Activated CD4-positive, alpha-beta T cell treated with anti-CD3 and anti-CD28 coated beads, Interleukin-2, amount 10 ng/mL, durations not matched to agents 24 days and 14 days (primary cell): ENCODE measurements around the gene ASAP2. TPM values are rescaled to one million over a fixed set of nuclear protein-coding genes. Genes with fewer than 3 reads are reported as not detected.

Source experiments
- DNase-seq: peaks from one replicate; pipeline ENCODE4 v3.0.0; 2022
- H3K27ac Mint-ChIP-seq: one replicate; pipeline ENCODE4 v1.8.0; 2022; ENCODE audit warnings: mild to moderate bottlenecking, mixed read lengths
- H3K27me3 Mint-ChIP-seq: one replicate; pipeline ENCODE4 v1.8.0; 2022; ENCODE audit warnings: mixed read lengths
- H3K36me3 Mint-ChIP-seq: one replicate; pipeline ENCODE4 v1.8.0; 2022; ENCODE audit warnings: low read depth, mild to moderate bottlenecking, mixed read lengths
- H3K4me1 Mint-ChIP-seq: one replicate; pipeline ENCODE4 v1.8.0; 2021; ENCODE audit warnings: mixed read lengths
- H3K4me3 Mint-ChIP-seq: one replicate; pipeline ENCODE4 v1.8.0; 2022; ENCODE audit warnings: mild to moderate bottlenecking, moderate library complexity, mixed read lengths
- H3K9me3 Mint-ChIP-seq: one replicate; pipeline ENCODE4 v1.8.0; 2021; ENCODE audit warnings: mixed read lengths
- intact Hi-C: fragments of 100-400 bp; cut with micrococcal nuclease; formaldehyde crosslinking; loops from one replicate; pipeline ENCODE4 v1.15.1; 2023
- total RNA-seq: library from RNA; stranded (reverse); gene quantifications from 2 replicates; pipeline ENCODE4 v1.2.3, GENCODE V29; 2022

Gene ASAP2
- total RNA-seq, 1 donor from 2014 or later: 0.40 TPM

DNA sequence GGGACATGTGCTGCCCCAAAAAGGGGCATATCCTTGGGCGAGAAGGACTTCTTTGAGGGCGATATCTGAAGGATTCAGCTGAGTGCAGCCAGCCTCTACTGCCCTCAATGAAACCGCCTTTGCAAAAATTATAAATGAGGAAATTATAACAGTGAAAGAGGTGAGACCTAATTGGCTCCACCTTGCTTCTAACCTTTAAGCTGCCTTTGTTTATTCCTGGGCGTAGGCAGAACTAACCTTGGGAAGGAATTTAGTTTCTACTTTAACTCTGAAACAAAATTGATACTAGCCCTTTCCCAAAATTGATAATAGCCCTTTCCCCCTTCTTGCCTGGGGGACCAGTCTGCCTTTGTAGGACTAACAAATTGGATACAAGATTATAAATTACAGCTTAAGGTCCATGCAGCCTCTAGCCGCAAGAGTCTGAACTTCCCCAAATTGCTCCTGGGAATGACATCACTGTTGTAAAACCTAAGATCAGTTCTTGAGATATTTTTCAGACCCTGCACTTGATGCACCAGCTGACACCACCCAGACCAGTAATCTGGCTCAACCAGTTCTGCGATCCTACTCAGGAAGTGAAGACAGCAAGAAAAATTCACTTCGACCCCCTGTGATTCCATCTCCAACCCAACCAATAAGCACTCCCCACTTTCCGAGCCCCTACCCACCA is 36.0 kb upstream of the ASAP2 start:
- peaks cover 17% of the 10 kb centered on the region for H3K27me3 Mint-ChIP-seq
- H3K9me3 Mint-ChIP-seq: no peaks in the 10 kb centered on the region
- intact Hi-C loops: no loop called here
- no peak overlapping the region for H3K27ac Mint-ChIP-seq
- no peak for DNase-seq
- H3K4me3 Mint-ChIP-seq: no peak overlapping the region
- H3K4me1 Mint-ChIP-seq: no peaks in the 10 kb centered on the region
- no peaks in the 10 kb centered on the region for H3K36me3 Mint-ChIP-seq

- Mint-ChIP-seq H3K4me3 (no peak overlapping the region), H3K4me1 (no peaks in the 10 kb centered on the region), H3K27ac (no peak overlapping the region), H3K27me3 (peaks cover 13% of the 10 kb centered on the region), H3K36me3 (no peaks in the 10 kb centered on the region), H3K9me3 (no peaks in the 10 kb centered on the region)
- intact Hi-C loops: no loop called here
- no peak for DNase-seq
Measured at GRCh38 chr2:9174771-9175437, 31.7 kb upstream of the ASAP2 start.

- H3K27ac Mint-ChIP-seq: no peak overlapping the region
- peaks cover 2% of the 10 kb centered on the region for H3K4me1 Mint-ChIP-seq
- no peaks in the 10 kb centered on the region for H3K36me3 Mint-ChIP-seq
- no peaks in the 10 kb centered on the region for H3K9me3 Mint-ChIP-seq
- peaks cover 8% of the 10 kb centered on the region for H3K27me3 Mint-ChIP-seq
- no peak overlapping the region for H3K4me3 Mint-ChIP-seq
- DNase-seq: no peak
- intact Hi-C loops: no loop called here
Measured at GRCh38 chr2:9178110-9178903, 28.3 kb upstream of the ASAP2 start.

DNA sequence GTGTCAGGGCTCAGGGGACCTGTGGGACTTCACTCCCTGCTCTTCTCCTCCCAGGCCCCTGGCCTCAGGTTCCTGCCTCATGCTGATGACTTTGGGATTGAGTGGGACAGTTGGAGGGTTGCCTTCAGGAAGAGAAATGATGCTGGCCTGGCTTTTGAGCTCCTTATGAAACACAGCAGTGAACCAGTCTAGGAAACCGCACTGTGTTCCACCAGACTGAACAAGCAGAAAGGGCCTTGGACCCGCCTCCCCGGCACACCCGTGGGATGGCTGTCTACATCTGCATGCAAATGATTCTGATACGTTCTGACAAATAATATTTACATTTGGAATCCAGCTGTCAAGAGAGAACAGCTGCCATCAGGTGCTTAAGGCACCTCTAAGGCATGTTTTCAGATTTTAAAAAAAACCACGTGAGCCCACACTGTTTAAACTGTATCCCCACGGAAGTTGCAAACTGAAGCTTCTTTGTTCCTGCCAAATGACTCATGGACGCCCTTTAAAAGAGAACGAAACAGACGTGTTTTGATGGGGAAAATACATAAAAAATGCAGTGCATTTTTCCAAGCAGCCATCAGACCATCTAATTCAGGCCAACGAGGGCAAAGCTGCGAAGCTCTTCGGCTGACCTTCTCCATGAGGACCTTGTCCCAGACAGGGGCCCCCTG is 27.6 kb upstream of the ASAP2 start:
- no peak overlapping the region for H3K4me3 Mint-ChIP-seq
- H3K36me3 Mint-ChIP-seq: no peaks in the 10 kb centered on the region
- H3K27me3 Mint-ChIP-seq: peaks cover 9% of the 10 kb centered on the region

GRCh38 chr2:9179572-9180201 is 26.9 kb upstream of the ASAP2 start:
- DNase-seq: no peak
- Mint-ChIP-seq H3K27me3 (peaks cover 9% of the 10 kb centered on the region), H3K4me1 (peaks cover 2% of the 10 kb centered on the region), H3K36me3 (no peaks in the 10 kb centered on the region), H3K27ac (no peak overlapping the region), H3K4me3 (no peak overlapping the region), H3K9me3 (no peaks in the 10 kb centered on the region)
- intact Hi-C loops: no loop called here

More for the DNA sequence above, 27.6 kb upstream of the ASAP2 start:
- Mint-ChIP-seq H3K27ac (no peak overlapping the region), H3K9me3 (no peaks in the 10 kb centered on the region), H3K4me1 (peaks cover 2% of the 10 kb centered on the region)
- intact Hi-C loops: no loop called here
- no peak for DNase-seq

- no peaks in the 10 kb centered on the region for H3K36me3 Mint-ChIP-seq
Measured at GRCh38 chr2:9184361-9184760, 22.3 kb upstream of the ASAP2 start.

DNA sequence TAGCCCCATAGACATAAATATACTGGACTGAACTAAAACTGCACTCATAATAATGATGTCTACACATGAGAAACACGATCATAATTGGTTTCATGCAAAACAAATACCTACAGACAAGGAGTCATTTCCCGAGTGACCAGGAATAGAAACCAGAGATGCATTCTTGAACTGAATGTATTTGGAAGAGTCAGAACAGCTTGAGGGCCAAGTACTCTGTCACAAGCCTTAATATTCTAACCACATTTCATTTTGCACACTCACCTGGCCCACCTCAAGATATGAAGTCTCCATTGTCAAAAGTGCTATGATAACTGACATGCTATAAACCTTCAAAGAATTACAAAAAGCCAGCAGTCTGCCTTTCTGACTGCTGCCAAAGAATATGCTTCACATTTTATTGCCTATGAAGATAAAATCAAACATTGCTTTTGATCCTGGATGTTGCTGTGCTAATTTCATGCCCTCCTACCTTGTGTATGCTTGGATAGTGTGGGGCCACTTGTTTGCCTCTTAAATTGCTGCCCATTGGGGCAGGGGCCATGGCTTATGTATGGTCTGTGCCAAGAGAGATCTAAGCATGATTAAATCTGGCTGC is 18.9 kb upstream of the ASAP2 start:
- Mint-ChIP-seq H3K9me3 (no peaks in the 10 kb centered on the region), H3K27me3 (peaks cover 12% of the 10 kb centered on the region), H3K4me3 (no peak overlapping the region), H3K36me3 (no peaks in the 10 kb centered on the region), H3K4me1 (no peaks in the 10 kb centered on the region), H3K27ac (no peak overlapping the region)
- DNase-seq: no peak
- intact Hi-C loops: no loop called here

More at GRCh38 chr2:9184361-9184760, 22.3 kb upstream of the ASAP2 start:
- Mint-ChIP-seq H3K4me3 (no peak overlapping the region), H3K27me3 (peaks cover 13% of the 10 kb centered on the region), H3K9me3 (no peaks in the 10 kb centered on the region), H3K4me1 (peaks cover 2% of the 10 kb centered on the region), H3K27ac (no peak overlapping the region)
- no peak for DNase-seq
- intact Hi-C loops: no loop called here

DNA sequence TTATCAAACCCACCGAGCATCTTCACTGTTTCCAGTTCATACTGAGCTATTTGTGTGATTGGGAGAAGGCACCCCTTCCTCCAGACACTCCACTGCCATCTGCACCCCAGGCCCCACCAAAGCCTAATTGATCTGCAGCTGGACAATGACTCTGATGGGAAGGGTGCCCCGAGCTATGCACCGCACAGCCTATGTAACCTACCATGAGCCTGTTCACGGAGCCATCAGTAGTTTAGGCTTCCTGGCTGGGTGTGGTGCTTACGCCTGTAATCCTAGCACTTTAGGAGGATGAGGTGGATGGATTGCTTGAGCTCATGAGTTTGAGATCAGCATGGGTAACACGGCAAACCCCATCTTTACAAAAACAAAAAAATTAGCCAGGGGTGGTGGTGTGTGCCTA is 17.8 kb upstream of the ASAP2 start:
- H3K4me1 Mint-ChIP-seq: no peaks in the 10 kb centered on the region
- H3K27ac Mint-ChIP-seq: no peak overlapping the region
- no peak for DNase-seq
- H3K27me3 Mint-ChIP-seq: peaks cover 8% of the 10 kb centered on the region
- H3K4me3 Mint-ChIP-seq: no peak overlapping the region
- H3K9me3 Mint-ChIP-seq: no peaks in the 10 kb centered on the region
- intact Hi-C loops: no loop called here
- H3K36me3 Mint-ChIP-seq: no peaks in the 10 kb centered on the region

DNA sequence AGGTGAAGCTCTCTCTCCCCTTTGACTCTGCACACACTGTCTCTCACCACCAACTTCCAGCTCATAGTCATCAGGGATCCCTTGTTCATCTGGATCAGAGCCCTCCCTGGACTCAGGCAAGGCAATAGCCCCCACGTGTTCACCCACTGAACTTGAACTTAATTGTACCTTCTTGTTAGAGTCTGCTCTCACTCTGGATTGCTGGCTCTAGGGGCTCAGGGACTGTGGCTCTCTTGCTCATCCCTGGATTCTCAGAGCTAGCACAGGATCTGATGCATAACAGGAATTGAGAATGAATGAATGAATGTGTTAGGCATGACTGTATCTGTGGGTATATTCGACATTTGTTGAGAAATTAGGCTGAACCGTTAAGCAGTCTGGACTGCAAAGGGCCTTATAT is 16.7 kb upstream of the ASAP2 start:
- H3K4me1 Mint-ChIP-seq: no peaks in the 10 kb centered on the region
- H3K4me3 Mint-ChIP-seq: no peak overlapping the region
- H3K36me3 Mint-ChIP-seq: no peaks in the 10 kb centered on the region
- intact Hi-C loops: no loop called here
- no peak overlapping the region for H3K27ac Mint-ChIP-seq
- H3K9me3 Mint-ChIP-seq: no peaks in the 10 kb centered on the region
- DNase-seq: no peak
- H3K27me3 Mint-ChIP-seq: peaks cover 8% of the 10 kb centered on the region

DNA sequence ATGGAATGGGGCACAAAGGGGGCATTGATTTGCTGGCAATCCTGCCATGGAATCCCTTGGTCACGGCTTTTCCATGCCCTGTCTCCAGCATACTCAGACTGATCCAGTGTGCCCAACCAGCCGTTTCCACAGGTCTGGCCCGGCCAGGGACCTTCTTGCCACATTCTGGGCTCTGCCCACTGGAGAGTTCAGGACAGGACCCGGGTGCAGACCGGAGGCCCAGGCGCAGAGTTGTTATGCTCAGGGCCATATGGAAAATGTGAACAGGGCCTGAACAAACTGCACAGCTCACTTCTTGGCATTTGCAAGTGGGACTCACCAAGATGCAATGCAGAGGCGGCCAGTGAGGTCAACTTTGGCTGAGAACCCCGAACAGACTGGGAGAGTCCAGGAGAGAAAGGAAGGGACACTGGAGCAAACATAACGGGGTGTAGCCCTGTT is 15.6 kb upstream of the ASAP2 start:
- H3K4me1 Mint-ChIP-seq: no peaks in the 10 kb centered on the region
- H3K9me3 Mint-ChIP-seq: no peaks in the 10 kb centered on the region
- H3K27me3 Mint-ChIP-seq: peaks cover 8% of the 10 kb centered on the region
- intact Hi-C loops: no loop called here
- H3K4me3 Mint-ChIP-seq: no peak overlapping the region
- DNase-seq: no peak
- no peaks in the 10 kb centered on the region for H3K36me3 Mint-ChIP-seq
- H3K27ac Mint-ChIP-seq: no peak overlapping the region

GRCh38 chr2:9192712-9193111 is 13.9 kb upstream of the ASAP2 start:
- intact Hi-C loops: no loop called here

GRCh38 chr2:9194352-9194751 is 12.3 kb upstream of the ASAP2 start:
- Mint-ChIP-seq H3K4me3 (no peak overlapping the region), H3K27ac (no peak overlapping the region), H3K27me3 (peaks cover 15% of the 10 kb centered on the region), H3K9me3 (no peaks in the 10 kb centered on the region), H3K36me3 (no peaks in the 10 kb centered on the region), H3K4me1 (no peaks in the 10 kb centered on the region)
- intact Hi-C loops: no loop called here
- DNase-seq: no peak

More at GRCh38 chr2:9192712-9193111, 13.9 kb upstream of the ASAP2 start:
- Mint-ChIP-seq H3K27ac (no peak overlapping the region), H3K36me3 (no peaks in the 10 kb centered on the region), H3K4me3 (no peak overlapping the region), H3K9me3 (no peaks in the 10 kb centered on the region), H3K4me1 (no peaks in the 10 kb centered on the region), H3K27me3 (peaks cover 8% of the 10 kb centered on the region)
- DNase-seq: no peak

- intact Hi-C loops: no loop called here
- H3K36me3 Mint-ChIP-seq: no peaks in the 10 kb centered on the region
- peaks cover 24% of the 10 kb centered on the region for H3K27me3 Mint-ChIP-seq
- H3K27ac Mint-ChIP-seq: no peak overlapping the region
- H3K9me3 Mint-ChIP-seq: no peaks in the 10 kb centered on the region
- H3K4me3 Mint-ChIP-seq: no peak overlapping the region
- H3K4me1 Mint-ChIP-seq: no peaks in the 10 kb centered on the region
- no peak for DNase-seq
Measured at GRCh38 chr2:9196637-9197036, 10.0 kb upstream of the ASAP2 start.
